ENCODE data around the gene MAGIX.

Gene MAGIX

GRCh38 chrX:49184294-49185281 is 22.0 kb downstream of the MAGIX start:
- peak; percentile 88 for DNase-seq

GRCh38 chrX:49186125-49187027 is 23.8 kb downstream of the MAGIX start, which contains the start of gene PRICKLE3:
Gene PRICKLE3, minus strand, starts transcription at chrX:49186373. Its CDS starts 76 bp downstream, at chrX:49186297.
- peak; percentile 55 for DNase-seq

GRCh38 chrX:49187028-49187394 is 24.5 kb downstream of the MAGIX start:
- no peak for DNase-seq

- no peak for DNase-seq
Measured at GRCh38 chrX:49187526-49187925, 25.0 kb downstream of the MAGIX start.

- DNase-seq, result no peak
Measured at GRCh38 chrX:49188468-49189076, 26.0 kb downstream of the MAGIX start.

- DNase-seq, result no peak
Measured at GRCh38 chrX:49189606-49190005, 27.0 kb downstream of the MAGIX start.

- DNase-seq, result peak; percentile 100
Measured at GRCh38 chrX:49190821-49191573, 28.4 kb downstream of the MAGIX start.

- no peak for DNase-seq
Measured at GRCh38 chrX:49191574-49192011, 29.0 kb downstream of the MAGIX start.

- no peak for DNase-seq
Measured at GRCh38 chrX:49192722-49193328, 30.3 kb downstream of the MAGIX start.

GRCh38 chrX:49193542-49193964 is 31.0 kb downstream of the MAGIX start:
- DNase-seq, result no peak

GRCh38 chrX:49197543-49198087 is 35.1 kb downstream of the MAGIX start:
- no peak for DNase-seq

- DNase-seq, result no peak
Measured at GRCh38 chrX:49198540-49199314, 36.2 kb downstream of the MAGIX start.

GRCh38 chrX:49199315-49199595 is 36.7 kb downstream of the MAGIX start:
- no peak for DNase-seq

- DNase-seq, result peak; percentile 88
Measured at GRCh38 chrX:49199906-49200771, 37.6 kb downstream of the MAGIX start, which contains the start of gene SYP. Gene SYP, minus strand, starts transcription at chrX:49200193. Its CDS starts 7 bp downstream, at chrX:49200186.

- no peak for DNase-seq
Measured at GRCh38 chrX:49202022-49202421, 39.5 kb downstream of the MAGIX start.

GRCh38 chrX:49203536-49203935 is 41.0 kb downstream of the MAGIX start:
- no peak for DNase-seq

- no peak for DNase-seq
Measured at GRCh38 chrX:49204017-49204416, 41.5 kb downstream of the MAGIX start.

GRCh38 chrX:49204709-49205108 is 42.2 kb downstream of the MAGIX start:
- no peak for DNase-seq

GRCh38 chrX:49205443-49205842 is 42.9 kb downstream of the MAGIX start:
- DNase-seq, result no peak
